Epidermal melanocyte (primary cell): ENCODE results near the gene MIB2.

Source experiments
- DNase-seq: peaks from one replicate; pipeline ENCODE4 v3.0.0; 2011; ENCODE audit warnings: low spot score; ENCODE audit not compliant: insufficient read length

MIB2 gene

DNA sequence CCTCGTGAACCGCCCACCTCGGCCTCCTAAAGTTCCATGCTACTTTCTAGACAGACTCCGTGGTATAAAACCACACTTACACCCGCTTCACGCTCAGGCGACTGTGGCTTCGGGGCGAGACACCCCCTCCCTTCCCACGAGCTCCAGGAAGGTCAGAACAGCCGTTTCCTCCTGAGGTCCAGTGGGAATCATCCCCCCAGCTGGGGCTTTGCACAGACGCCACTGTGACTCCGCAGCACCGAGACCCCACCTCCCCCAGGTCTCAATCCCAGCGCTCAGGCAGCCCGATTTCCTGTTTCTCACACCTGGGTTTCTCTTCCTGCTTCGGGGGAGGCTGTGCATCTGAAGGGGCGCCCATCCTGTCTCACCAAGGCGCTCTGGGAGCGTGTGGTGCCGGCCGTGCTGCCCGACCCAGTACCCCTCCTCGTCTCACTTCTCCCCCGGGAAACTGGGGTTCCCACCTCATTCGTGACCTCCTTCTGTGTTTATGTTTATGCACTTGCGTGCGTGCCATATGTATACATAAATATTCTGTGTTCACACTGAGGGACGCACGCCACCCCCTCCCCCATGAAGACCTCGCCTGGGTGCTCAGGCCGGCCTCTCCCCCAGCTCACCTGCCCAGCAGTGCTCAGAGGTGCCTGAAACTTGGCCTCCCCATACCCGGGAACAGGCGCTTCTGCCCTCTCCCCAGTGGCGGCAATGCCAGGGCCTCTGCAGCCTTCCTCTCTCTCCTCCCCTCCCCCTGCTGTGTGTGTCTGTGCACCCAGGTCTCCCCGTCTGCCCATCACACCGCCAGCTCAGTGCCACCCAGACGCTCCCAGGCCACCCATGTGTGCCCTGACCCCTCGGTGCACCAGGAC is 62.6 kb downstream of the MIB2 start:
- no peak for DNase-seq

DNA sequence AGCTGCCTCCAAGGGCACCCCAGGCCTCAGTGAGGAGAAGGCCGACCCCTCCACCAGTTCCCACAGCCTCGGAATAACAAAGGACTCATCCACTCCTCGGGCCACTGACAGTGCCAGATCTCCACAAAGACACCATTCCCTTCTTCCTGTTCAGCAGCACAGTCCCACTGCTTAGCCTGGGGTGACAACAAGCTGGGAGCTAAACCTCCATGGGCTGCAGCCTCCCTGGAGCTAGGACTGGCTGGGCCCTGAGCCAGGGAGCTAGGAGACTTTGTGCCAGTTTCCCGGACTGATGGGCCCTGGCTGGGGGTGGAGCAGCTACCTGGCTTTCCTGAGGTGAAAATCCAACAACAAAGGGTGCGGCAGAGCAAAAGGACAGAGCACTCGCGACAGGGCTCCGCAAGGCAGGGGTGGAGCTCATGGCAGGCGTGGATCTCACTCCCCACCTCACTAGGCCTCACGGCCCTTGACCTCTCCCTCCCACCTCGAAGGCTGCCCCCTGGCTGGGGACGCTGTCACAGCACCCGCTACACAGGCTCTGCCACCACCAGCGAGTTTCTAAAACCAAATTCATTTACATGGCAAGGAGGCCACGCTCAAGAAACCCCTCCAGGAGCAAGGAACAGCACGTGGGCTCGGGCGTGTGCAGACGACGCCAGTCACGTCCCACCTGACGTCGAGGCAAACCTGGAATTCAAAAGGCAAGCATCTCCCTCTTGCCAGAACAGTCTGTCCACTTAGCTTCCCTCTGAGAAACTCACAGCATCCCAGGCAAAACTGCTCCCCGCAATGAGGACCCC is 63.5 kb downstream of the MIB2 start:
- DNase-seq: no peak
